CD1c-positive myeloid dendritic cell (primary cell): ENCODE measurements around the gene FIS1.
A peak's percentile ranks its signal among the peaks of the same experiment; 100 is the strongest.
"Not testable (repeated sequence)": the region's sequence is repeated elsewhere in the genome, so short reads cannot be mapped to it uniquely, and the experiment has no call there.

Experiments
- DNase-seq: peaks from one replicate; pipeline ENCODE4 v3.0.0-alpha.2; 2016; ENCODE audit errors: extremely low spot score

Gene FIS1

GRCh38 chr7:101258243-101258731 lies 13.4 kb upstream of the FIS1 start:
- DNase-seq = no peak

DNA sequence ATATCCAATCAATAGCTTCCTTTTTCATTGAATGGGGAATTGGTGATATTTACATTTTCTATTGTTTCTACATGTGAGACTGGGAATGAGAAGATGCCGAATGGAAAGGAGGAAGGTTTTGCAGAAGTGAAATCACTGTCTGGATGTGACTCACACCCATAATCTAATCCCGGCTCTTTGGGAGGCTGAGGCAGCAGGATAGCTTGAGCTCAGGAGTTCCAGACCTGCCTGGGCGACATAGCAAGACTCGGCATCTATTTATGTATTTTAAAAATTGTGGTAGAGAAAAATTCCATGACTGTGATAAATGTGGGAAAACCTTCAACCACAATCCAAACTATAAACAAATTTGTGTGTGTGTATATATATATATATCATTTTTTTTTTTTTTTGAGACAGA lies 10.9 kb upstream of the FIS1 start:
- DNase-seq = no peak

DNA sequence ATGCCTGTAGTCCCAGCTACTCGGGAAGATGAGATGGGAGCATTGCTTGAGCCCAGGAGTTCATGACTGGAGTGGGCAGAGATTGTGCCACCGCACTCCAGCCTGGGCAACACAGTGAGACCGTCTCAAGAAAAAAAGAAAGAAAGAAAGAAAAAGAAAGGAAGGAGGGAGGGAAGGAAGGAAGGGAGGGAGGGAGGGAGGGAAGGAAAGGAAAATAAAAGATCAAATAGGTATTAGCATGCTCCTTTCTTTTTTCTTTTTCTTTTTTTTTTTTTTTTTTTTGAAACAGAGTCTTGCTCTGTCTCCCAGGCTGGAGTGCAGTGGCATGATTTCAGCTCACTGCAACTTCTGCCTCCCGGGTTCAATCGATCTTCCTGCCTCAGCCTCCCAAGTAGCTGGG lies 8.3 kb upstream of the FIS1 start:
- DNase-seq = not testable (repeated sequence)

- peak; percentile 99 for DNase-seq
Measured at GRCh38 chr7:101251871-101252659, 7.2 kb upstream of the FIS1 start.

GRCh38 chr7:101250324-101250723 lies 5.4 kb upstream of the FIS1 start:
- DNase-seq = peak; percentile 30

DNA sequence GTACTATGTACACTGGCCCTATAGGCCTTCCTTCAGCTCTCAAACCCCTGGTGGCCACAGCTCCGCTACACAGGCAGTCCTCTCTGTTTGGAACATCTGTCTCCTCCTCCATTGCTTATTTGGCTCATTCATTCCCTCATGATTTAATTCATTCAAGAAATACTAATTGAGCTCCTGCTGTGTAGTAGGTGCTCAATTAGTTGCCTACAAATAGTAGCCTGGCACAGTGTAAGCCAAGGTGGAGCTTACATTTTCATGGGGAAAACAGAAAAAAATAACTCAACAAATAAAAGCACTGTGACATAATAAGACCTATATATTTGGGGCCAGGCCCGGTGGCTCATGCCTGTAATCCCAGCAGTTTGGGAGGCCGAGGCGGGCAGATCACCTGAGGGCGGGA lies 3.4 kb upstream of the FIS1 start:
- DNase-seq = no peak

GRCh38 chr7:101245147-101245668 lies 327 bp upstream of the FIS1 start:
- DNase-seq = no peak

GRCh38 chr7:101243646-101244374 lies 1.1 kb downstream of the FIS1 start:
- peak; percentile 30 for DNase-seq

DNA sequence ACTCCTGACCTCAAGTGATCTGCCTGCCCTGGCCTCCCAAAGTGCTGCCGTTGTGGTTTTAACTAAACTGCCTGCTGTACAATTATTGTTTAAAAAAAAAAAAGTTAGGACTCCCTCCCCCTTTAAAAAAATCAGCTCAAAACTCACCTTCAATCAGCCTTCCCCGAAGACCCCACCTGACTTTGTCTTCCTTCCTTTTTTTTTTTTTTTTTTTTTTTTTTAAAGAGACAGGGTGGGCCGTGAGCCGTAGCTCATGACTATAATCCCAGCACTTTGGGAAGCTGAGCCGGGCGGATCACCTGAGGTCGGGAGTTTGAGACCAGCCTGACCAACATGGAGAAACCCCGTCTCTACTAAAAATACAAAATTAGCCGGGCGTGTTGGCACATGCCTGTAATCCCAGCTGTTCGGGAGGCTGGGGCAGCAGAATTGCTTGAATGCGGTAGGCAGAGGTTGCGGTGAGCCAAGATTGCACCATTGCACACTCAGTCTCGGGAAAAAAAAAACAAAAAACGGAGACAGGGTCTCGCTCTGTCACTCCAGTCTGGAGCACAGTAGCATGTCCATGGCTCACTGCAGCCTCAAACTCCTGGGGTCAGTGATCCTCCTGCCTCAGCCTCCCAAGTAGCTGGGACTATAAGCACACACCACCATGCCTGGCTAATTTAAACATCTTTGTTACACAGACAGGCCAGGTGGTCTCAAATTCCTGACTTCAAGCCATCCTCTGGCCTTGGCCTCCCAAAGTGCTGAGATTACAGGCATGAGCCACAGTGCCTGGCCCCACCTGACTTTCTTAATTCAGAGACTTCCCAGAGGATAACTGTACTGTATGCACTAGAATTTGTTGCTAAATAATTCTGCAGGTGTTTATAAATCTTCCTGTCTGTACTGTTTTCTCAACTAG lies 3.2 kb downstream of the FIS1 start:
- no peak for DNase-seq

- peak; percentile 58 for DNase-seq
Measured at GRCh38 chr7:101241015-101241363, 3.9 kb downstream of the FIS1 start.

DNA sequence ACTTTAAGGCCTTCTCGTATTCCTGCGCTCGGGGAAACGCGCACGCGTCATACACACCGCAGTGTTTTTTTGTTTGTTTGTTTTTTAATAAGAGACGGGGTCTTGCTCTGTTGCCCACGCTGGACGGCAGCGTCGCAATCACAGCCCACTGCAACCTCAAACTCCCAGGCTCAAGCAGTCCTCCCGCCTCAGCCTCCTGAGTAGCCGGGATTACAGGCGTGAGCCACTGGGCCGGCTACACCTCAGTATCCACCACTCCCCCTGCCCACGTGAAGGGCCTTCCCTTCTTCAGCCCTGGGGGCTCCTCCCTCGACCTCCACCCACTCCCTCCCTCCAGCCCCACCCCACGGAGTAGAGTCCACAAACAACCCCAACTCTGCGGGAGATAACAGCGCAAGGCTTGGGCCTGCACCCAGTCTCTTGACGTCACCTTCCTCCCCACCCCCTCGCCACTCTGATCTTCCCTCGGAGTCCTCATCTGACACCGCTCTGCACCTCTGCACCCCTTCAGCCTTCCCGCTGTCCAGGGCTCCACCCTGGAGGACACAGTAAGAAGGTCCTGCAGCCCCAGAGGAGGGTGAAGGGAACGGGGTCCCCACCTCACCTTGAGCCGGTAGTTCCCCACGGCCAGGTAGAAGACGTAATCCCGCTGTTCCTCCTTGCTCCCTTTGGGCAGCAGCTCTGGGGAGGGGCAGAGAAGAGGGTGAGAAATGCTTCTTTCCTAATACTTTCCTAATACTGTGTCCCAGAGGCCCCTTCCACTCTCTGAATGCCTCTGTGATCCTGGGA lies 4.5 kb downstream of the FIS1 start:
- no peak for DNase-seq

DNA sequence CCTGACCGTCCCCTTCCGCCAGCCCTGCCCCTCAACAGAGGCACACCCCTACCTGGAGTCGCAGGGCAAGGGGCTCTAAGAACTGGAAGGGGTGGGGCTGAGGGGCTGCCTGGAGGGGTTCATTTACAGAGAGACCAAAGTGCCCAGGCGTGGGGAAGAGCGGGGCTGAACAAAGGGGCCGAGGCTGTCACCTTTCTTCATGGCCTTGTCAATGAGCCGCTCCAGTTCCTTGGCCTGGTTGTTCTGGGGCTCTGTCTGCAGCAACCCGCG lies 5.0 kb downstream of the FIS1 start:
- no peak for DNase-seq

GRCh38 chr7:101239191-101239950 lies 5.5 kb downstream of the FIS1 start:
- DNase-seq = no peak

DNA sequence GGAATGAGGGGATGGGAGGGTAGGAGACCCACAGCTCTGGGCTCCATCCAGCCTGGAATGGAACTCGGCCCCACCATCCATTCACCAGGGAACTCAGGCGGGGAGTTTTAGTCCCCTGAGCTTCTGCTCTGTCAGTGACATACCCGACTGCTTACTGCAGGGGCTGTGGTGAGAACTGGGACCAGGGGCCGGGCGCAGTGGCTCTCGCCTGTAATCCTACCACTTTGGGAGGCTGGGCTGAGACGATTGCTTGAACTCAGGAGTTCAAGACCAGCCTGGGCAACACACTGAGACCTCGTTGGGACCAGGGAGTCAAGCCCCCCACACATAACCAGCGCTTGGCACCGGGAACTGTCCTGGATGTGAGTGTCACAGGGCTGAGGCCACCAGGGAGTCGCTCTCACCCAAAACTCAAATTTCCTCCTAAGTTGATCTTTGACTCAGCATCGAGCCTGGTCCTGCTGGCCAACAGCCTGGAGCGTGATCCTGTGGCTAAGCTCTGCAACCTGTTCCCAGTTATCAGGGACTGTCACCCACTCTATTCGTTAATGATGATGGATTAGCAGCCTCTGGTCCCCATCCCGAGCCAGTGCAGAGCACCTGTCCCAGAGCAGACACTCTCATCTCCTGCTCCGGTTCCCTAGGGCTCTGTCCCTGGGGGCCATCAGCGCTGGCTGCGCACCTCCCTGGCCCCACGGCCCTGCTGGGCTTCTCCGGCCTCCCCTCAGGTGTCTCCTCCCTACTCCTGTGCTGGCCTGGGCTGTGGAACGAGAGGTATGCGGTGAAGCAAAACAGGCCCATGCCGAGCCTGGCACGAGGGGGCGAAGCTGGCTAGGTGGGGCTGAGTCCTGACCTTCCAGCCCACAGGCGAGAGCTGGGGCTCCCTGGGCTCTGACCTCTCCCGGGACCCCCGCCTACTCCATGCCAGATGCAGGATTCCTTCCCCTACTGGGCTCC lies 6.4 kb downstream of the FIS1 start:
- no peak for DNase-seq

DNA sequence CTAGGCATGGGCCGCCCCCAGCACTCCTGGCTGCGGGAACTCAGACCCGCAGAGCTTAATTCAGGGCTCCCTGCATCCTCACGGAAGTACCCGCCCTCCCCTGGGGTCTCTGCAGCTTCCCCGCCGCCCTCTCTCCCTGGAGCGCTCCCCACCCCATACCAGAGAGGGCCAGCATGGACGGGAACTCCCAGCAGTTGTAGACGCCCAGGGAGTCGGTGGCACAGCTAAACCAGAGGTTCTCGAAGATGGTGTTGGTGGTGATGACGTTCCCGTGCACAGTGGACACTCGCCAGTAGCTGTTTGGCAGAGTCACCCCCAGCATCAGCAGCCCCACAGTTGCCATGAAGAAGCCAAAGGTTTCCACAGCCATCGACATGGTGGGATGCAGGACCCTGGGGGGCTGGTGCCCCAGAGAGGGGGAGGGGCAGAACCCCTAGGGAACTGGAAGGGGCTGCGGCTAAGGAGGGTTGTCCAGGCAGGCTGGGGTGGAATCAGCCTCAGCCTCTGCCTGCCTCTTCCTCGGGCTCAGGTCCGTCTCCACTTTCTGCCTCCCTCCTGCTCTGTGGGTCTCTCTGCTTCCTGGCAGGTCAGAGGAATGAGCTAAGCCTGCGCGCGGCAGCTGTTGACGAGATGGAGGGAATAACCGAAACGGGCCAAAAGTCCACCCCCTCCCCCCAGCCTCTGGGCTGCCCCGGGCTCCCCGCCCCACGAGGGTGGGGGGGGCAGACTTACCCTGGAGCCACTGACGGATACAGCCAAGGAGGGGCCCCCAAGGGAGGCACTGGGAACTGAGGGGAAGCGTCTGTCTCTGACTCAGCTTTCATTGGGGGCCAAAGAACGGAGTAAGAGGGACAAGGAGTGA lies 7.4 kb downstream of the FIS1 start, which contains the start of gene CLDN15:
CLDN15 (minus strand) TSS at position 597 of the 862 bp plus-strand sequence; CDS start at position 376, 221 bp downstream.
- no peak for DNase-seq

- DNase-seq = no peak
Measured at GRCh38 chr7:101236292-101236835, 8.5 kb downstream of the FIS1 start.

DNA sequence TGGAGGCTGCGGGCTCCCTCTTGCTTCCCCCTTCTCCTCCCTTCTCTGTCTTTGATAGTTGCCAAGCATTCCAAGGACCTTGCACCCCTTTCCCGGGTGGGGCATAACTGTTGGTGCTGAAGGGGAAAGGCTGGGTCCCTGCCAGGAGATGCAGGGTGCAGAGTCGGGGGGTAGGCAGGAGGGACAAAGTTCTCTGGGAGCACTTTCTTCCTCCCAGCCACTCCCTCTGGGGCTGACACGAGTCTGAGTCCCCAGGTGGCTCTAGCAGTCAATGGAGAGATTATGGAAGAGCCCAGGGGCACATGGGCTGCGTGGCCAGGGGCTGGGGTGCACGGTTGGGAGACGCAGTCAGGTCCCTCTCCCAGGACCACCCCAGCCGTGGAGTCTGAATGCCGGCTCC lies 9.4 kb downstream of the FIS1 start:
- no peak for DNase-seq

DNA sequence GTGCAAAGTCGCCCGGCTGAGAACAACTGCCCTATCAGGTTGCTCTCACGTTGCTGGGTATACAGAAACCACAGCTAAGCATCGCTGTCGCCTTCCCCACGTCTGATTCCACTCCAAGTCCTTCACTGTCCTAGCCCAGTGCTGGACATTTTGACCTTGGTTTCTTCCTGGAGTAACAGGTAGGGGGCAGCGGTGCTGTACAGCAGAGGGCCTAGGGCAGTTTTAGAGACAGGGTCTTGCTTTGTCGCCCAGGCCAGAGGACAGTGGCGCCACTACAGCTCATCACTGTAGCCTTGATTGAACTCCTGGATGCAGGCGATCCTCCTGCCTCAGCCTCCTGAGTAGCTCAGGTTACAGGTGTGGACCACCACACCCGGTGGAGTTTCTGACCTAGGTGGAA lies 9.8 kb downstream of the FIS1 start:
- DNase-seq = peak; percentile 22
